GM21526 (cell line): Measurements from ENCODE around the gene ZNF628.

Experiments used
- ATAC-seq: cut with Tn5 transposase; IDR thresholded peaks from one replicate; pipeline ENCODE4 v1.9.1; 2021; ENCODE audit warnings: moderate library complexity; ENCODE audit not compliant: unreplicated experiment, low FRiP score

Gene ZNF628

DNA sequence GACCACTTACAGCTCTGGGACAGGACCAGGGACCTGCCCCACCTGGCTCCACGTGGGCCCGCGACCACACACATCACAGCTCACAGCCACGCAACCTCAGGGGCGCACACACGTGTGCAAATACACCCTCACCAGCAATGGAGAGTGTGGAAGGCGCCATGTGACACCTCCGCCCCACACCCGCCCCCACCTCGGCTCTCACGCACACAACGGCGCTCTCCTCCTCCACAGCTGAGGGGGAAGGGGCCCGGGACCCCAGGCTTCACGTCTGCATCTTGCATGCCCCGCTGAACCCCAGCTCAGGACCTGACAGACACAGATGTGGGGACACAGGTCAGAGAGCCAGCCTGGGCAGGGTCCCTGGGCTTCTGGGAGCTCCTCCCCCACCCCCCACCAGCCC lies 26.9 kb upstream of the ZNF628 start:
- ATAC-seq, result no peak

DNA sequence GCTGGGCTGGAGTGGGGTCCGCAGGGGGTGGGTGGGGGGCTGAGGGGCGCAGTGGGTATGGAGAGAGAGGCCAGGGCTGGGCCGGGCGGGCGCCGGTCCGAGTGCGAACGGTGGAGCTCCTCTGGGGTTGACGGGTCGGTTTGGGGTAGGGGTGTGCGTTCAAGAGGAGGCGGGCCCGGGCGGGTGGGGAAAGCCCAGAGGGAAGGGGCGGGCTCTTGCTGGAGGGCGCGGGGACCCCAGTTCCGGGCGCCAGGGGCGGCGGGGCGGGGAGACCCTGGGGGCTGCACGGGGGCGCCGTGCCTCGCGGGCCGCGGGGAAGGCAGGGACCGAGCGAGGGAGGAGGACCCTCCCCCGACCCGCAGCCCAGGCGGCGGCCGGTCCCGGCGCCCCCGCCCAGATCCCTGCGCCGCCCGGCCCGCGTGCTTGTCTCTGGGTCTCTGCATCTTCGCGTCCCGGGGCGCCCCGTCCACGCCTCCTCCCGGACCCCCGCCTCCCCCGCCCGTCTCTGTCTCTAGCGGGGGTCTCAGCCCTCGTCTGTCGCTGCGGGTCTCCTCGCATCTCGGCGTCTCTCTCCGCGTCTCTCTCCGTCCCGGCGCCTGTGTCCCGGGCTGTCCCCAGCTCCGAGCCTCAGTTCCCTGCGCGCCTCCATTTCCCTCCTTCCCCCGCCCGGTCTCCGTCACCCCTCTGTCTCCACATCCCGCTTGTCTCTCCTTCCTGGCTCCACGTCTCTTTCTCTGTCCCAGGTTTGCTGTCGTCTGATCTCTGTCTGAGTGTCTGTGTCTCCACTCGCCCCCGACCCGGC lies 25.1 kb upstream of the ZNF628 start:
- no peak for ATAC-seq

DNA sequence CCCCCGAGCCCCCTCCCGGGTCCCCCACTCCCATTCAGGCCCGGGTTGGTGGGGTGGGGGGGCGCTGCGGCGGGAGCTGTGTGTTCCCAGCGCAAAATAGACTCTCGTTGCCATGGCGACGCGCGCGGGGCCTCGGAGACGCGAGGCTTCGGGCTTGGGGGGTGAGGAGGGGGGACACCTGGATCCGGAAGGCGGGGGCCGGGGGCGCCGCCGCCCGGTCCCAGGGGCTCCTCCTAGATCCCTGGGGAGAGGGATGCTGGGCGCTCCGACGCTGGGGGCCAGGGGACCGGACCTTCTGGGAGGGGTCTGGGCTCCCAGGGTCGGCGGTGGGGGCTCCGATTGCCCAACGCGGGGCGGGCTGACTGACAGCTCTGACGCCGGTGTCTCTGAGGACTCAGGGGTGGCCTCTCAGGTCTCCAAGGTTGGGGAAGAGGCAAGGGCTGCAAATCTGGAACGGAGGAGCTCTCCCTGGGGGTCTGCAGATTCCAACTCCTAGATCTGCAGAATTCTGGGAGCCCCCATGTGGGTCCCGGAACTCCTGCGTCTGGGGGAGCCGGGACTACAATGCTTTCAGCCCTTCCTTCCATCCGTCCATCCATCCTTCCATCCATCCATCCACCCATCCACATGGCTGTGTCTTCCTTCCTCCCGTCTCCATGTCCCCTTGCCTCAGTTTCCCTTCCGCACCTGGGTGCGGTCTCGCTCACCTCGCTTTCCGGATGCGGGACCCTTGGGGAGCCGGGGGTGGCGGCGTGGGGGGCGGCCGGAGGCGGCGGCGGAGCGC lies 24.3 kb upstream of the ZNF628 start:
- no peak for ATAC-seq

DNA sequence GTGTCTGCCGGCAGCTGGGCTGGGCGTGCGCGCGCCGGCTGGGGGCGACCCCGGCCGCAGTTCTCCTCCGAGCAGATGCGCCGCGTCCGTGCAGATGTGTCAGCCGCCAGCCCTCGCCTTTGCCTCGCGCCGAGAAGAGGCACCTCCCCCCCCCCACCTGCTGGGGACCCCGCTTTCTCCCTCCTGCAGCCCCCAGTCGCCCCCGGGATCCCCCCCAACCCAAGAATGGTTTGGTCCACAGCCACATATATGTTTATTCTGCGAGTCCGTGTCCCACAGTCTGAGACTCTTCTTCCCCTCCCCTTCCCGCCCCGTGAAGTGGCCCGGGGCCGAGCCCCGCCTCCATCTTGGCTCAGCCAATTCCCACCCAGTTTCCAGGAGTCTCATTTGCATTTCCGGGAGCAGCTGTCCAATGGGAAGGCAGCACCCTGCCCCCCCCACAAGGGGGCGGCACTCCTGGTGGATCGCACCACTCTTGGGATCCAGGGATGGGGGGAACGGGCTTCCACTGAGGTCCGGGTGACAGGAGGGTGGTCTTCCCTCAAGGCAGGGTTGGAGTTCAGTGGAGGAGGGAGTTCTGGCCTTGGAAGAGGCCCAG lies 23.6 kb upstream of the ZNF628 start:
- ATAC-seq, result no peak

DNA sequence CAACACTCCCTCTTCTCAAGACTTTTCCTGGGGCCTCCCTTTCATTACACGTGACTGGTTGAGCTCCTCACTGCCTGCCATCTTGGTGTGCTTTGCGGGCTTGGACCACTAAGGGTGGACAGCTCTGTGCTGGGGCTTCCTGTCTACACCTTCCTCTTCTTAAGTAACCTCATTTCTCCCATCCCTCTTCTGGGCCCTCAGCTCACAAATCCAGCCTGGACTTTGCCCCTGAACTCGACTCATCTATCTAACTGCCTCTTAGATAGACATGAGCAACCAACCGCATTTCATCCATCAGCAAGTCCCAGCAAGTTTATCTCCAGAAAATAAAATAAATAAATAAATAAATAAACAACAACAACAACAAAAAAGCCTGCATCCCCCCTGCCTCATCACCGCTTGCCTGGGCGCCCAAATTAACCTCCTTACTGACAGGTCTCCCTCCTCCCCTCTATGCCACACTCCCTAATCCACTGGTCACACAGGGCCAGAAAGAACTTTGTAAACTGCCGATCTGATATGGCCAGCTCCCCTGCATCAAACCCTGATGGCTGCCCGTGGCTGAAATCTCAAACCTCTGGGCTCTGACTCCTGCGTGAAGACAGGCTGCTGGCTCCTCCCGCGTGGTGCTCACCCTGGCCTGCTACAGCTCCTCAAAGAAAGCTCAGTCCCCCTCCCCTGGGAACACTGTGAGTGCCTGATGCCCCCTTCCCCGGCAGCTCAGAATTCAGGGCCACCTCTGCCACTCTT lies 22.7 kb upstream of the ZNF628 start:
- no peak for ATAC-seq

DNA sequence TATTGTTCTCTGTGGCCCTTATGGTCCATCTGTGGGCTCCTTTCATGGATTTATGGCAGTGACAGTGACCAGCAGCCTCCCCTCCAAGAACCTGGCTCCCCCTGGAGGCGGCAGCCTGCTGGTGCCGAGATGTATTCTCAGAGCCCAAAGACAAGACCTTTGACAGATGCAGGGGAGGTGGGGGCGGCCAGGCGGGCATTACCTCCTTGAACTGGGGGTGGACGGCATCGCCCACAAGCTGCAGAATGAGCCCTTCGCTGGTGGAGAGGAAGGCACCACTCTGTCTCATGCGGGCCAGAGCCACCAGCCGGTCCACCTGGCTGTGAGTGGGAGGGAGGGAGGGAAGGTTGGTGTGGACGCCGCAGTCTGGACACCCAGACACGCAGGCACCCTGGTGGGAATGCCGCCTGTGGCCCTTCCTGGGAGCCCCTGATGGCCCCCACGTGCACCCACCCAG lies 21.6 kb upstream of the ZNF628 start:
- ATAC-seq, result no peak

DNA sequence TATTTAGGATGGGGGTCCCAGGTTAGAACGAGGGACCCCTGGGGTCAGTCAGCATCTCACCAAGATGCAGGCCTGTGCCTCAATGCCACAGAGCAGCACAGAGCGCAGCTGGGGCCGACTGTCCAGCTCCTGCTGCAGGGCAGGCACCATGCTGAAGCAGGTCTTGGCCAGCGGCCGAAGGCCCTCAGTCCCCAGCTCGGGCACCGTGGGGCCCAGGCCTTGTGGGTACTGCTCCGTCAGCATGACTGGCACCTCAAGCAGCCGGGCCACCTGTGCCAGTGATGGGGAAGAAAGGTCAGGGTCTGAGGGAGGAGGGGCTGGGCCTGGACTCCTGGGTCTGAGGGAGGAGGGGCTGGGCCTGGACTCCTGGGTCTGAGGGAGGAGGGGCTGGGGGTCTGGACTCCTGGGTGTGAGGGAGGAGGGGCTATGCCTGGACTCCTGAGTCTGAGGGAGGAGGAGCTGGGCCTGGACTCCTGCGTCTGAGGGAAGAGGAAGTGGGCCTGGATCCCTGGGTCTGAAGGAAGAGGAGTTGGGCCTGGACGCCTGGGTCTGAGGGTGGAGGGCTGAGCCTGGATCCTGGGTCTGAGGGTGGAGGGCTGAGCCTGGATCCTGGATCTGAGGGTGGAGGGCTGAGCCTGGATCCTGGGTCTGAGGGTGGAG lies 20.7 kb upstream of the ZNF628 start:
- ATAC-seq, result no peak

DNA sequence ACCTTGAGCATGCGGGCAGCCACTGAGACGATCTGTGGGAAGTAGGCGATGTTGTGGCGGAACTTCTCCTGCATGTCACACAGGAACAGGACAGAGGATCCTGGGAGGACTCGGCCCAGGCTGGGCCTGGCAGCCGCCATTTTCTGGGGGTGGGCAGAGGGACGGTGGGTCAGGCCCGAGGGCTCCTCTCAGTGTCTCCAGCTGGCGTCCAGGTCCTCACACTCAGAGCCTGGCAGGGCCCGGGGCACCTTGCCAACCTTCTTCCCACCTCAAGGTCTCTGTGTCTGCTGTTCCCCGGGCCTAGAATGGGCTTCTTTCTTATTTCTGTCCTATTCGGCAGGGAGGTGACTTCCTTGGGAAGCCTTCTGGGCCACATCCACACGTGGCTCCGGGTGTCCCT lies 20.1 kb upstream of the ZNF628 start:
- ATAC-seq, result no peak

DNA sequence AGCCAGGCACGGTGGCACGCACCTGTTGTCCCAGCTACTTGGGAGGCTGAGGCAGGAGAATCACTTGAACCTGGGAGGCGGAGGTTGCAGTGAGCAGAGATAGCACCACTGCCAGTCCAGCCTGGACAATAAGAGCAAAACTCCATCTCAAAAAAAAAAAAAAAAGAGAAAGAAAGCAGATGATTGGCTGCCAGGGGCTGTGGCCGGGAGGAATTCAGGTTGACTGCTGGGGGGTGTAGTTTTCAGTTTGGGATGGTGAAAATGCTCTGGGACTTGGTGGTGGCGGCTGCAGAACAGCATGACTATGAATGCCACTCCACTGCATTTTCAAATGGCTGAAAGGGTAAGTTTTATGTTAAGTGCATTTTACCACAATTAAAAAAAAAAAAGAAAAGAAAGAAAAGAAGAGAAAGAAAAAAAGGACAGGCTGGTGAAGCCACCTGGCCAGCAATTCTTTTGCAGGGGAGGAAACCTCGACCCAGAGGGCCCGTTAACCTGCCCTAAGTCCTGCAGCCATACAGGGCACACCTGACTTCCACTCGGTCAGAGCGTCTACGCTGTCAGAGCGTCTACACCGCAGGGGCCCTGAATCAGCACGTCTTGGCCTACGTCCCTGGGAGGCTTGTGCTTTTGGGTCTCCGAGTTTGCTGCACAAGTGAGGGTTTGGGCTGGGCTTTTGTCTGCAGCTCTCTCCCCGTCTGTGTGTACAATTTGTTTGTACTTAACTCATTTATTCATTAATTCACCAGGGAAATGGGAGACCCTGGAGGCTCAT lies 18.5 kb upstream of the ZNF628 start:
- ATAC-seq, result no peak

DNA sequence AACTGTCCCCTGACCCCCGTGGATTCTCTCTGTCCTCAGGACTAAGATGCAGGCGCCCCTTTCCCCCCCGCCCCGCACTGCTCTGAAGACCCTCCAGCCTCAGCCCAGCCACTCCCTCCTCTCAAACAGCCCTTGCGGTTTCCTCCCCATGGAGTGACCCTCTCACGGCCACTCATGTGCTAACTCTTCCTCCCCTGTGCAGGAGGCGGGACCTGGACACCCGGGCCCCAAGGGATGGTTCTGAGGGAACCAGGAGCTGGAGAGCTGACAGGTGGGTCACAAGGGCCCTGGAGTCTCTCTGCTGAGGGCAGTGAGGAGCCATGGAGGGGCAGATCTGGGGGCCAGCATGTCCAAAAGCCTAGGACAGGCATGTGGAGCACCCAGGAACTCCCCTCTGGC lies 16.9 kb upstream of the ZNF628 start:
- ATAC-seq, result no peak

DNA sequence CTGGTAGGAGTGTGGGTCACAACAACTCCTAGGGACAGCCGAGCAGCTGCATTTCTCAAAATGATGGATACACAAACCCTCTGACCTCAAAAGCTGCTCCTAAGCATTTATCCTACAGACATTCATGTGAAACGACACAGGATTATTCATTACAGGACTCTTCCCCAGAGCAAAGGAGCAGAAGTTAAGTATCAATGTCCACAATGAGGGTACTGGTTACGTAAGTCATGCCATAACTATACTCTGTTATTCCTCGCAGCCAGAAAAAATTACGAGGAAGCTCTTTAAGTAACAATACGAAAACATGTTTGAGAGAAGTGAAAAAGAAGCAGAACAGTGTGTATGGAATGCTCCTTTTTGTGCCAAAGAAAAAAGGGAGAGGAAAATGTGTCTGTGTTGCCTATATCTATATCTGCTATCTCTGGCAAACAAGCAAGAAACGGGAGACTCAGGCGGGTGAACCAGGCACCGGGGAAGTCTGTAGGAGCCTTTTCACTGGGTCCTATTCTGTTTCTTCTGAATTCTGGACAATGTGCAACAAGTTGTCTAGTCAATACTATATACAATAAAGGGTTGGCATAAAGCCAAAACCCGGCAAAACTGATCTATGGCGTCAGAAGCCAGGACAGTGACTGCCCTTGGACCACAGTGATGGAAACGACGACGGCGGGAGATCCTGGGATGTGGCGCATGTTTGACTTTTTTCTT lies 16.3 kb upstream of the ZNF628 start:
- no peak for ATAC-seq

DNA sequence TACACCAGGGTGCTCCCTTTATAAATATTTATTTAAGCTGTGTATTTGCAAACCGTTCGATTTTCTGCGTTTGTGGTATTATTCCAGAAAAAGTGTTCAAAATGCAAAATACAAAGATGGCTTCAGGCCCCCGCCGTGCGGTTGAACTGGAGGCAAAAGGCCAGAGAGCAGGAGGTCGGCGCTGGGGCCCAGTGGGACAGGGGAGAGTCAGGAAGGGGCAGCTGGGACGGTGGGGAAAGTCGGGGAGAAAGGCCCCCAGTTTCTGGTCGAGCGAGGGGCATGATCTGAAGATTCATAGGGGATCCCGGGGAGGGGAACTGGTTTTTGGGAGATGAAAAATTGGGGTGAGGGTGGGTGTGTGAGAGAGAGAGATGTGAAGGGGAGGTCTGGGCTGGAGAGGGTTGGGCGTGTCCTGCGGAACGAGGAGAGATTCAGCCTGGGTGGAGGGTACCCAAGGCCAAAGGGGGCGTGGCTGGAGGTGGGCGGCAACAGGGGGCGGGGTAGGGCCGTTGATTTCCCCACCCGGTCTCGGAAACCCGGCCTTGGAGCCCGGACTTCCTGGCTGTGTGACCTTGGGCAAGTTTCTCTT lies 15.7 kb upstream of the ZNF628 start:
- ATAC-seq, result no peak

DNA sequence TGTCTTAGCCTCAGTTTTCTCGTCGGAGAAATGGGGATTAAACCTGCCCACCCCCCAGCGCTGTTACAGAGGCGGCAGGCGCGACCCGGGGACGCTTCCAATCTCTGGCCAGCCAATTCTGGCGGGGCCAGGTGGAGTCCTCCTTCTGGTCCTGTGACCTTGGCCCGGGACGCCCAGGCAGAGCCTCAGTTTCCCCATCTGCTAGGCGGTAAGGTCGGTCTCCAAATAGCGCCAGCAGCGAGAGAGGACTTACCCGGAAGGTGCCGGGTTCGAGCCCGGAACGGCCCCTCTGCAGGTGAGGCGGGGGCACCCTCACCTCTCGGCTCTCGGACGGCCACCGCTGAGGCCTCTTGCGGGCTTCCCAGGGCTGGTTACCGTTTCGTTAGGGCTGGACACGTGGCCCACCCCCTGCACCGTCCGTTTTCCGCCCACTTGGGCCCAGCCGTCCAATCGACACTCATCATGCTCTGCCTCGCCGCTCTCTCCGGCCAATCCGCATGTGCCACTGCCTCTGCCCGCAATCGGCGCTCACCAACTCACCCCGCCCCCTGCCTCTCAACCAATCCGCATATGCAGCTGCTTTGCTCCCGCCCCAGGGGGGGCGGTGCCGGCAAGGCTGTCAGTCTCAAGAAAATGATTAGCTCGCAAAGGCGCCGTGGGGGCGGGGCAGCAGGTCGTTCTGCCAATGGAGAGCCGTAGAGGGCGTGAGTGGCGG lies 15.0 kb upstream of the ZNF628 start, which contains the start of gene ISOC2:
Gene ISOC2 (minus strand): TSS at position 384 of the 715 bp plus-strand sequence. CDS start 5,156 bp downstream, outside the sequence.
- peak; percentile 89 for ATAC-seq

DNA sequence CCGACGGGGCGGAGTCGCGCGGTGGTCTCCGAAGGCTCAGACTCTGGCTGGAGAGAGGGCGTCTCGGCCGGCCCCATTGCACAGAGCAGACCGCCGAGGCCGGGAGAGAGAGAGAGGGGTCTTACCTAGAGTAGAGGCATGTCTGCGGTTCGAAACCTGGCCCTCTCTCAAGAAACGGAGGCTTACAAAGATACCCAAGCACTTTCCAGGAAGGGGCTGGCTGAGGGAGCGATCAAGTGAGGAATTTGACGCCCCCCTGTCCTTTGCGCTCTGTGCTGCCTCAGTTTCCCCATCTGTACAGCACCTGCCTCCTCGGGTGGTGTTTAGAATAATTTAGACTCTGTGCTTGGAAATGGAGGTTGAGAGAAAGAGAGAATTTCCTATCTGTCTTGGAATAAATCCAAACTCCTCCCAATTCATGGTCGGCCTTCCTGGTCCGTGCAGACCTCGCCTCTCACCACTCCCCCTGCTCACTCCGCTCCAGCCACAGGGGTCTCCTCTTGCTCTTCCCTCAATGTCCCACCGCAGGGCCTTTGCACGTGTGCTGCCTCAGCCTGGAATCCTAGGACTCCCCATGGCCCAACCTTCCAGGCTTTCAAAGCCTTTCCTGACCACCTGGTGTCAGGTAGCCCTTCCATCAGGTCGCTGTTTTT lies 14.3 kb upstream of the ZNF628 start:
- no peak for ATAC-seq

DNA sequence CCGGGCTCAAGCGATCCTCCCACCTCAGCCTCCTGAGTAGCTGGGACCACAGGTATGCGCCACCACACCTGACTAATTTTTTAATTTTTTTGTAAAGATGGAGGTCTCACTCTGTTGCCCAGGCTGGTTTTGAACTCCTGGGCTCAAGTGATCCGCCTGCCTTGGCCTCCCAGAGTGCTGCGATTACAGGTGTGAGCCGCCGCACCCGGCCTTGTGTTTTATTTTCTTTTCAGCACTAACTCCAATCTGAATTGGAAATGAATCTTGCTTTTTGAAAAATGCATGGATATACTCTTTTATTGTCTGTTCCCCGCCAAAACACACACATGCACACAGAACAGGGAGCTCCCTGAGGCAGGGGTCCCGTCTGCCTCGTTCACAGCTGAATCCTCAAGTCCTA lies 13.7 kb upstream of the ZNF628 start:
- no peak for ATAC-seq

DNA sequence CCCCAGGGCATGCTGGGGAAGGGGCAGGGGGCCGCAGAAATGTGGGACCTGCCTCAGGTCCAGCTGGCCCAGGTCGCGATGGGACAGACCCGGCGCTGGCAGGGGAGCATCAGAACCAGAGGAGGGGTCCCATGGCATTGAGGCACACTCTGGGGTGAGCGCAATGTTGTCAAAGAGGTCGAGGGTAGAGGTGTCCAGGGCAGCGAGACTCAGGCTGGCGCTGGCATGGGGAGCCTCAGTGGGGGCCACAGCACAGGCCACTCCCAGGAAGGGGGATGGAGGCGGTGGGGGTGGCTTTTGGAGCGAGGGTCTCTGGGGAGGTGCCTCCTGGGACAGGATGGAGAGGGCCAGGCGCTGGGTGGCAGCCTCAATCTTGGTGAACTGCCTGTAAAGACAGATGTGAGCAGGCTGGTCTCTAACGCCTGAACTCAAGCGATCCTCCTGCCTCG lies 12.8 kb upstream of the ZNF628 start:
- ATAC-seq, result no peak

DNA sequence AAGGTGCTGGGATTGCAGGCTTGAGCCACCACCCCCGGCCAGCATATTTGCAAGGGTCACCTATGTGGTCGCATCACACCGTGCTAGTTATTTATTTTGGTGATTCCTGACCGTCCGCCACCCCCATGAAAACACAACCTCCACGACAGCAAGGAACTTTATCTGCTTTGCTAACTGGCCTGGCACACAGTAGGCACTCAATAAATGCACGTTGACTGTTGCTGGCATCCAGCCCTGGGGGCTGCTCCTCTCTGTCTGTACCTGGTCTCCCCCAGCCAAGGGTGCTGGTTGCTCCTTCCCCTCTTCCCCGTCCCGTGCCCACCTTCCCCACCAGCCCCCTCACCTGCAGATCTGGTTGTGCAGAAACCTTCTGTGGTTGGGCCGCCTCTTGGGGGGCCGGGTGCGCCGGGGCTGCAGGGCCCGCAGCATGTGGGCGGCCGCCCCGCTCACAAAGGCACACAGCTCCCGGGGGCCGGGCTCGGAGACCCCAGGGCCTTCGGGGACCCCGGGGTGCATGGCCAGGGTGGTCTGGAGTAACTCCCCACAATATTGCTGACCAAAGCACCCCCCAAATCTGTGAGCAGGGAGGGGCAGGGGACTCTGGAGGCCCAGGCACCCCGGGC lies 12.3 kb upstream of the ZNF628 start:
- ATAC-seq, result no peak
